ENCODE data around the gene C19orf53. TPM values are rescaled to one million over a fixed set of nuclear protein-coding genes. Genes with fewer than 3 reads are reported as not detected.

Gene C19orf53
- total and polyA plus RNA-seq, 10 of the 15 experiments (the other 5 are each of a cell fraction or from before 2014, with no cell fraction given), result 109 to 449 (median 218) TPM

GRCh38 chr19:13729859-13730258 lies 44.4 kb upstream of the C19orf53 start:
- ChIA-PET RAD21 (ENCODE audit: unreplicated experiment) (interaction anchor here (0.7 to 1.4 kb wide), 2 partner anchors 110 to 133 kb away, joined by 3 to 4 read pairs; no protein-coding TSS in a partner anchor), CTCF (interaction anchor here (1.3 to 3.7 kb wide), 3 partner anchors 8 to 448 kb away, joined by 3 to 28 read pairs (median 5); no protein-coding TSS in a partner anchor), SMC1A (ENCODE audit: uncharacterized antibody, unreplicated experiment) (interaction anchor here (0.6 to 1.1 kb wide), 6 partner anchors 9 to 915 kb away, joined by 3 to 4 read pairs (median 3); no protein-coding TSS in a partner anchor), POLR2A (interaction anchor here (0.7 kb wide), 1 partner anchor 133 kb away, joined by 4 read pairs; no protein-coding TSS in a partner anchor)
- H3K4me3 ChIP-seq, result no peak overlapping the region
- no peaks in the 10 kb centered on the region for H3K79me2 ChIP-seq (ENCODE audit: control insufficient read depth, insufficient read depth, low read length)
- BruUV-seq (replicated peaks), result no TSS peak
- no peak for DNase-seq (ENCODE audit: low read depth, low spot score)
- peak overlapping the region; percentile 81 for H3K27ac ChIP-seq (ENCODE audit: control insufficient read depth, insufficient read depth)
- intact Hi-C loops (cut with micrococcal nuclease; ENCODE audit: unreplicated experiment), result loop anchor here (10.0 kb wide), 1 partner anchor 455 kb away; no protein-coding TSS in a partner anchor
- no peak for ATAC-seq
- no peak overlapping the region for H3K9ac ChIP-seq (ENCODE audit: control insufficient read depth, insufficient read depth, low read length)
- 17% methylated on average over 2 of the region's 2 CpGs for WGBS (ENCODE audit: insufficient coverage, insufficient replicate concordance, low lambda C conversion rate, missing lambda C conversion rate)
- no peaks in the 10 kb centered on the region; the same call in 2 of the 3 replicates for H3K9me3 ChIP-seq (replicated peaks; ENCODE audit: control insufficient read depth, insufficient read depth, low read length)
- peaks cover 15% of the 10 kb centered on the region for H3K4me1 ChIP-seq (ENCODE audit: control insufficient read depth, insufficient read depth, low read length)
- H3K4me2 ChIP-seq (ENCODE audit: control insufficient read depth, insufficient read depth), result no peak overlapping the region
- in situ Hi-C loops (cut with MboI), result loop anchor here (10.0 kb wide), 1 partner anchor 125 kb away; no protein-coding TSS in a partner anchor
- no peaks in the 10 kb centered on the region for H3K36me3 ChIP-seq (ENCODE audit: control insufficient read depth in 2 of 2, insufficient read depth in 2 of 2, low read length in 1 of 2)
- H2AFZ ChIP-seq (ENCODE audit: control insufficient read depth, low read depth, low read length), result peak overlapping the region; percentile 77
- no peaks in the 10 kb centered on the region for H4K20me1 ChIP-seq (ENCODE audit: control insufficient read depth, insufficient read depth)
- FAIRE-seq, result no peak
- no peaks in the 10 kb centered on the region for H3K27me3 ChIP-seq (replicated peaks in 1 of 2; ENCODE audit: control insufficient read depth in 2 of 2, insufficient read depth in 2 of 2, low read length in 1 of 2)
- TF ChIP-seq TAF1 (IDR thresholded peaks at IDR 0.05; ENCODE audit: borderline replicate concordance, low read depth, low read length) (no peak), NRF1 (conservative IDR thresholded peaks at IDR 0.05; ENCODE audit: low read depth, low read length) (no peak), IKZF2 (IDR thresholded peaks at IDR 0.05) (no peak), ZBED1 (IDR thresholded peaks at IDR 0.05; ENCODE audit: borderline replicate concordance) (no peak), MLLT1 (IDR thresholded peaks at IDR 0.05) (no peak), FOS (IDR thresholded peaks at IDR 0.05; ENCODE audit: borderline replicate concordance, extremely low read depth, insufficient read length) (no peak), POLR2A (IDR thresholded peaks at IDR 0.05; ENCODE audit: low read depth, low read length) (no peak), PAX8 (IDR thresholded peaks at IDR 0.05) (no peak), IKZF1 (conservative IDR thresholded peaks at IDR 0.05) (no peak), CEBPZ (IDR thresholded peaks at IDR 0.05; ENCODE audit: low read depth, low read length) (no peak), JUND (IDR thresholded peaks at IDR 0.05; ENCODE audit: low read depth, low read length) (no peak), CHD4 (IDR thresholded peaks at IDR 0.05) (no peak), ASH2L (IDR thresholded peaks at IDR 0.05; ENCODE audit: borderline replicate concordance, low read depth) (no peak), POU2F2 (IDR thresholded peaks at IDR 0.05; ENCODE audit: borderline replicate concordance, low read depth, low read length) (no peak), MTA3 (IDR thresholded peaks at IDR 0.05; ENCODE audit: borderline replicate concordance, low read length) (no peak), ZNF592 (IDR thresholded peaks at IDR 0.05) (no peak)

Data from GM12878 (cell line).